Measurements from ENCODE around the gene SPATA24.
A peak's percentile ranks its signal among the peaks of the same experiment; 100 is the strongest.

SPATA24 gene

DNA sequence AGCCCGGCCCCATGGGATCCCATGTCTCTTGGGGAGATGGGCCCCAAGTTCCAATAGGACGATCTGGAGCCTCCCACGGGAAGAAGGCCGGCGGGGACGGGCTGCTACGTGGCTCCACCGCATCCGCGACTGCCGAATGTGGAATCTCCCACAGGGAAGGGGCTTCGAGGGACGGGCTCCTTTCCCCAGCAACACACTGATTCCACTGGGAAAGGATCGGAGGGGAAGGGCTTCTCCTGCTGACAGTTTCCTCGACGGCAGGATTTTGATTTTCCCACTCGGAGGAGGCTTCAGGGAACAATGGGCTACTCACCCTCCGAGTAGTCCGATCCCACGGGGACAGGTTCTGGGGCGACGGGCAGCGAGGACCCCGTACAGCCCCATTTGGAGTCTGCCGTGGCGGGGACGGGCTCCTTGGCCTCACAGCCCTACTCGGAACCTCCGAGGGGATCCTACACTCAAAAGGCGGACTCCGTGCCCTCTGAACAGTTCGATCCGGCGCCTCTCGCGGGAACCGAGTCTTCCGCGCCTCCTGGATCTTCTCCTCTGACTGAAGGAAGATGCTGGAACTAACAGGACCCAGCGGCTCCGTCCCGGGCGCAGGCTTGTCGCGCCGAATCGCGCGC is 10.3 kb downstream of the SPATA24 start:
- Histone ChIP-seq H3K27me3 (peaks cover 55% of the 10 kb centered on the region), H3K27ac (no peak overlapping the region), H3K9me3 (no peaks in the 10 kb centered on the region), H3K4me3 (ENCODE audit: low read depth in 1 of 2, low read length in 1 of 2) (peak overlapping the region; percentile 59 to 73), H3K4me1 (ENCODE audit: control insufficient read depth in 1 of 2, insufficient read depth in 1 of 2, low read depth in 1 of 2, low read length in 1 of 2) (peaks cover 34% of the 10 kb centered on the region in 2 experiments), H3K36me3 (no peaks in the 10 kb centered on the region)
- TF ChIP-seq, protein P1, sequence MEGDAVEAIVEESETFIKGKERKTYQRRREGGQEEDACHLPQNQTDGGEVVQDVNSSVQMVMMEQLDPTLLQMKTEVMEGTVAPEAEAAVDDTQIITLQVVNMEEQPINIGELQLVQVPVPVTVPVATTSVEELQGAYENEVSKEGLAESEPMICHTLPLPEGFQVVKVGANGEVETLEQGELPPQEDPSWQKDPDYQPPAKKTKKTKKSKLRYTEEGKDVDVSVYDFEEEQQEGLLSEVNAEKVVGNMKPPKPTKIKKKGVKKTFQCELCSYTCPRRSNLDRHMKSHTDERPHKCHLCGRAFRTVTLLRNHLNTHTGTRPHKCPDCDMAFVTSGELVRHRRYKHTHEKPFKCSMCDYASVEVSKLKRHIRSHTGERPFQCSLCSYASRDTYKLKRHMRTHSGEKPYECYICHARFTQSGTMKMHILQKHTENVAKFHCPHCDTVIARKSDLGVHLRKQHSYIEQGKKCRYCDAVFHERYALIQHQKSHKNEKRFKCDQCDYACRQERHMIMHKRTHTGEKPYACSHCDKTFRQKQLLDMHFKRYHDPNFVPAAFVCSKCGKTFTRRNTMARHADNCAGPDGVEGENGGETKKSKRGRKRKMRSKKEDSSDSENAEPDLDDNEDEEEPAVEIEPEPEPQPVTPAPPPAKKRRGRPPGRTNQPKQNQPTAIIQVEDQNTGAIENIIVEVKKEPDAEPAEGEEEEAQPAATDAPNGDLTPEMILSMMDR (IDR thresholded peaks at IDR 0.05) = no peak

DNA sequence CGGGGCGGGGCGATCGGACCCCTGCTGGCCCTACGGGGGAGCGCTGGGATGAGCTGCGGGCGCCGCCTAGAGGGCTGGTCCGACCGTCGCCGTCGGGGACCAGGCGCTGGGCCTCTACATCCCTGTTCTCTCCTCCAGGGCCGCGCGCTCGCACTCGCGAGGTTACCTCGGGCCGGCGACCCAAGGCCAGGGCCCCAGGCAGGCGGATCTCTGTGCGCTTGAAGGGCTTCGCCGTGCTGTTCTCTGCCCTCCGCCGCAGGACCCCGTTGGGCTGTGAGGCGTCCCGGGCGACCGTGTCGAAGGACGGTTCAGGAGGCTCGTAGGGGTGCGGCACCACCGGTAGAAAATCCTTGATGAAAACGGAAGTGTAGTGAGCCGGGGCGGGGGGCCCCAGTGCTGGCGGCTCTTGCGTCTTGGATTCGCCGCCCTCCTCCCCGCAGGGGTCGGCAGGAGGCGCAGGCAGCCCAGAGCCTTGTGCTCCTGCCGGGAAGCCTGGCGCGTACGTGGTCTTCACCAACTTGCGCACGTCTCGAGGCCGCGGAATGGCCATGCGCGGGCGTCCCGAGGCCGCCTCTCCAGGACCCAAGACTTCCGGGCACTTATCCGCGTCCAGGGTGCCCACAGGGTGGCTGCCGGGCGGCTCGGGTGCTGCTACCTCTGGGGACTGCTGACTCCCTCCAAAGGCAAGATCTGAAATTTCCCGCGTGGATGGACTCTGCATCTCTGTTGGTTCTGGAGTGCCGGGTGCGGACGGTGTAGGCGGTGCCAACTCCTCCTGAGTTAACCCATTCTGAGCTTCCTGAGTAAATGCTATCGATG is 11.0 kb downstream of the SPATA24 start:
- H3K9me3 ChIP-seq = no peaks in the 10 kb centered on the region
- peak overlapping the region; percentile 49 for H3K27ac ChIP-seq
- H3K4me1 ChIP-seq (ENCODE audit: control insufficient read depth in 1 of 2, insufficient read depth in 1 of 2, low read depth in 1 of 2, low read length in 1 of 2) = peaks cover 41% of the 10 kb centered on the region in 2 experiments
- H3K4me3 ChIP-seq (ENCODE audit: low read depth in 1 of 2, low read length in 1 of 2) = peak overlapping the region; percentile 59 to 73
- H3K27me3 ChIP-seq = peaks cover 55% of the 10 kb centered on the region
- TF ChIP-seq, protein P1 (IDR thresholded peaks at IDR 0.05) = peak; percentile 91
- H3K36me3 ChIP-seq = no peaks in the 10 kb centered on the region

DNA sequence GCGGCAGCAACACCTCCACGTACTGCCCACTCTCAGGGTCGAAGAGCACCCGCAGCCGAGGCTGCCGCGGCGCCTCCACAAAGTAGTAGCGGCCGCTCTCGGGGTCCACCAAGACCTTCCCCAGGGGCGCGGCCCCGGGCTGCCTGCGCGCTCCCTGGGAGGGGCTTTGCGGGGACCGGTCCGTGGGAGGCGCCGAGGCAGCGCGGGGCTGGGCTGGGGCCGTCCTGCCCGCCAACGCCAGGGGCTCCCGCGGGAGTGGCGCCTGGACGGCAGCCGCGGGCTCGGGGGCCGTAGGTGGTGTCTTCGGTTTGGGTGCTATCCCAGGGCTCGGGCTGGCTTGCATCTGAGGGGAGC is 11.6 kb downstream of the SPATA24 start:
- Histone ChIP-seq H3K4me1 (ENCODE audit: control insufficient read depth in 1 of 2, insufficient read depth in 1 of 2, low read depth in 1 of 2, low read length in 1 of 2) (peaks cover 42 to 46% of the 10 kb centered on the region in 2 experiments), H3K27me3 (peaks cover 55% of the 10 kb centered on the region), H3K36me3 (no peaks in the 10 kb centered on the region), H3K27ac (peak overlapping the region; percentile 49), H3K4me3 (ENCODE audit: low read depth in 1 of 2, low read length in 1 of 2) (peak overlapping the region; percentile 59 to 73), H3K9me3 (no peaks in the 10 kb centered on the region)
- TF ChIP-seq, protein P1 (IDR thresholded peaks at IDR 0.05) = no peak

DNA sequence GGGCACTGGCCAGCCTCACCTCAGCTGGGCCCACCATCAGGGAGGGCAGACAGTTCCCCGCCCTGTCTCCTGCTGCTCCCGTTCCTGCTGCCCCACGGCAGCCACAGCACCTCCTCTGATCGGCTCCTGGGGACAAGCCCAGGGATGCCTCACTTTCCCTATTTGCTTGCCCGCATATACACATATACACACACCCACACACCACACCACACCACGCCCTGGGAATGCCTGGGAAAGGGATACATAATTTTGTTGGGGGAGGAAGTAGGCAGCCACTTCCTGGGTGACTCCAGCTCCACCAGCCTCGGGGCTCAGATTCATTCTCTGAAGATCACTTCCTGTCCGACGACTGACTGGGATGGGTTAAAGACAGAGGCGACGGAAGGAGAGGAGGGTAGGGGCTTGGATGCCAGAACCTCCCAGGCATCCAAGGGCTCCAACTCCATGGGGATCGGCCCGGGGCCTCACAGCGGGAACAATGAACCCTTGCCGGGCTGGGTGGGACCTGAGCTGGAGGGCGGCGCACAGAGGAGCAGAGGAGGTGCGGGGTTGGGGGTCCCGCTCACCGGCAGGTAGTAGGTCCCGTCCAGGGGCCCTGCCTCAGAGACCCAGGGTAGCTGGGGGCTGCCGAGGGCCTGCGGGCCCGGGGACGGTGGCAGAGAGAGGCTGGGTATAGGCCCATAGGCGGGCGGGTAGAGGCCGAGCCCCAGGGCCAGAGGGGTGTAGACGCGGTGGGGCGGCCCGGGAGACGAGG is 12.1 kb downstream of the SPATA24 start:
- Histone ChIP-seq H3K9me3 (no peaks in the 10 kb centered on the region), H3K36me3 (no peaks in the 10 kb centered on the region), H3K27ac (no peak overlapping the region), H3K4me3 (ENCODE audit: low read depth in 1 of 2, low read length in 1 of 2) (peak overlapping the region; percentile 59 to 73), H3K4me1 (ENCODE audit: control insufficient read depth in 1 of 2, insufficient read depth in 1 of 2, low read depth in 1 of 2, low read length in 1 of 2) (peaks cover 43 to 49% of the 10 kb centered on the region in 2 experiments), H3K27me3 (peaks cover 55% of the 10 kb centered on the region)
- TF ChIP-seq, protein P1 (IDR thresholded peaks at IDR 0.05) = no peak

DNA sequence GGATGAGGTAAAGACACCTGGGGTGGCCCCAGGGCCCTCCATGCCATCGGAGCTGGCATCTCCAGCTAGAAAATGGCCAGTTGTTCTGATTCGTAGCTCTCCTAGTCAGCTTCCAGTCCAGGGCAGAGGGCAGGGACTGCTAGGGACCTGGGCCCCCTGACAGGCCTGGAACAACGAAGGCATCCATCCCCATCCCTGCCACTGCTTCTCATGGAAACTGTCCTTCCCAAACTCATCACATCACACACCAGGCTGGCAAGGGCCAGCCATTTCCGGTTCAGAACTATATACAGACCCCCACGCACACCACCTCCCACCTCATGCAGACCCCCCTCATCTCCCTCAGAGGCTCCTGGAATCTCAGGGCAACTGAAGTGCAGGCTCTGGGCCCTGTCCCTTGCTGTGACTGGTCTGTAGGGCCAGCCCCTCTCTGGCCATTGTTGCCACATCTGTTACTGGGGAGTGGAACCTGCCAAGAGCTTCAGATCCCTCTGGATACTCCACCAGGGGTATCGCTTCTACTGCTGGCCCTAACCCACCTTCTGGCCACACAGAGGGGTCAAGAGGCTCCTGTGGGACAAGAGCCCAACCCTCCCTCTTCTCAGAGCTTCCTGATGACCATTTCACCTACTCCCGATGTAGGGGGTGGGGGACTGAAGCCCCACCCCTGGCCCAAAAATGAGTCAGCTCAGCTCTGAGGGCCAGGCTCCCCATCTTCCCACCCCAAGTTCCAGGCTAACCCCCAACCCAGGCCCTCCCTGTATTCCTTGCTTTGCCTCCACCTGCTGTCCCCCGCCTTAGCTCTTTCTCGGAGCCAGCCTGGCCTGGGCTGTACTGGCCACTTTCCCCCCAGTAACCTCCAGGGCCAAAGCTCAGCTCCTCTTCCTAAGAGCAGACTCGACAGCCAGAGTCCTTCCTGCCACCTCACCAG is 13.0 kb downstream of the SPATA24 start:
- Histone ChIP-seq H3K36me3 (no peaks in the 10 kb centered on the region), H3K4me1 (ENCODE audit: control insufficient read depth in 1 of 2, insufficient read depth in 1 of 2, low read depth in 1 of 2, low read length in 1 of 2) (peaks cover 52 to 58% of the 10 kb centered on the region in 2 experiments), H3K27me3 (peaks cover 54% of the 10 kb centered on the region), H3K9me3 (no peaks in the 10 kb centered on the region), H3K27ac (no peak overlapping the region), H3K4me3 (ENCODE audit: low read depth in 1 of 2, low read length in 1 of 2) (no peak overlapping the region)
- TF ChIP-seq, protein P1 (IDR thresholded peaks at IDR 0.05) = no peak

Data from neutrophil (primary cell).